ENCODE results near the gene ST7.

ST7 gene

DNA sequence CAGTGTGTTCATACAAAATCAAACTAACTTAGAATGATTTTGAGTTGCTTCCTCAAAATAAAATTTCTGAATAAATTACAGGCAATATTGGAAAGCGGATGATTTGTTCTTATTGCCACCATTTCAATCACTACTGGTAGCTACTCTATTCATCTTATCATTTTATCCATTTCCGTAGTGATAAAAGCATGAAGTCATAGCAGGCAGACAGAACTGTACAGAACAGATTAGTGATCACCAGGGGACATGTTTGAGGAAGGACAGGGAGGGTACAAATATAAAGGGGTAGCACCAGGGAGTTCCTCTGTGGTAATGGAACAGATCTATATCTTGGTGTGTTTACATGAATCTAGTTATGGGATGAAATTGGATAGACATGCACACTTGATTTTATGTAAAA lies 231.1 kb downstream of the ST7 start:
- TF ChIP-seq, protein P1, sequence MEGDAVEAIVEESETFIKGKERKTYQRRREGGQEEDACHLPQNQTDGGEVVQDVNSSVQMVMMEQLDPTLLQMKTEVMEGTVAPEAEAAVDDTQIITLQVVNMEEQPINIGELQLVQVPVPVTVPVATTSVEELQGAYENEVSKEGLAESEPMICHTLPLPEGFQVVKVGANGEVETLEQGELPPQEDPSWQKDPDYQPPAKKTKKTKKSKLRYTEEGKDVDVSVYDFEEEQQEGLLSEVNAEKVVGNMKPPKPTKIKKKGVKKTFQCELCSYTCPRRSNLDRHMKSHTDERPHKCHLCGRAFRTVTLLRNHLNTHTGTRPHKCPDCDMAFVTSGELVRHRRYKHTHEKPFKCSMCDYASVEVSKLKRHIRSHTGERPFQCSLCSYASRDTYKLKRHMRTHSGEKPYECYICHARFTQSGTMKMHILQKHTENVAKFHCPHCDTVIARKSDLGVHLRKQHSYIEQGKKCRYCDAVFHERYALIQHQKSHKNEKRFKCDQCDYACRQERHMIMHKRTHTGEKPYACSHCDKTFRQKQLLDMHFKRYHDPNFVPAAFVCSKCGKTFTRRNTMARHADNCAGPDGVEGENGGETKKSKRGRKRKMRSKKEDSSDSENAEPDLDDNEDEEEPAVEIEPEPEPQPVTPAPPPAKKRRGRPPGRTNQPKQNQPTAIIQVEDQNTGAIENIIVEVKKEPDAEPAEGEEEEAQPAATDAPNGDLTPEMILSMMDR (IDR thresholded peaks at IDR 0.05) = no peak
- H3K4me3 ChIP-seq = no peak overlapping the region
- DNase-seq (ENCODE audit: low spot score) = no peak
- H3K27ac ChIP-seq = no peak overlapping the region

DNA sequence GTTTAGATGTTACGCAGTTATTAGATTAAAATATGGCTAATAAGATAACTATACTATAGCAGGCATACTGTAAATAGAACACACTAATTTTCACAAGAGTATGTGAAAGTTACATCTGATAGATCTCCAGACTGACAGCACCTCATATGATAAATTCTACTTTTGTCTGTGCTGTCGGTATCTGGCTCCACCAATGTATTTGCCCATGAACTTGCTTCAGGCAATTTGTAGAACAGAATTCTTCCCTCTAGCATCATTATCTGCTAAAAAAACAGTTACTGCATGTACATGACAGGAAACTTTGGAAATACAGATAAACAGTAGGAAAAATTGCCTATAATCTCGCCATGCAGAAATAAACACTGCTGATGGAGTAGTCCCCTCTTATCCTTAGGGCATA lies 231.8 kb downstream of the ST7 start:
- Histone ChIP-seq H3K27ac (no peak overlapping the region), H3K4me3 (no peak overlapping the region)
- TF ChIP-seq, protein P1 (IDR thresholded peaks at IDR 0.05) = no peak
- no peak for DNase-seq (ENCODE audit: low spot score)

DNA sequence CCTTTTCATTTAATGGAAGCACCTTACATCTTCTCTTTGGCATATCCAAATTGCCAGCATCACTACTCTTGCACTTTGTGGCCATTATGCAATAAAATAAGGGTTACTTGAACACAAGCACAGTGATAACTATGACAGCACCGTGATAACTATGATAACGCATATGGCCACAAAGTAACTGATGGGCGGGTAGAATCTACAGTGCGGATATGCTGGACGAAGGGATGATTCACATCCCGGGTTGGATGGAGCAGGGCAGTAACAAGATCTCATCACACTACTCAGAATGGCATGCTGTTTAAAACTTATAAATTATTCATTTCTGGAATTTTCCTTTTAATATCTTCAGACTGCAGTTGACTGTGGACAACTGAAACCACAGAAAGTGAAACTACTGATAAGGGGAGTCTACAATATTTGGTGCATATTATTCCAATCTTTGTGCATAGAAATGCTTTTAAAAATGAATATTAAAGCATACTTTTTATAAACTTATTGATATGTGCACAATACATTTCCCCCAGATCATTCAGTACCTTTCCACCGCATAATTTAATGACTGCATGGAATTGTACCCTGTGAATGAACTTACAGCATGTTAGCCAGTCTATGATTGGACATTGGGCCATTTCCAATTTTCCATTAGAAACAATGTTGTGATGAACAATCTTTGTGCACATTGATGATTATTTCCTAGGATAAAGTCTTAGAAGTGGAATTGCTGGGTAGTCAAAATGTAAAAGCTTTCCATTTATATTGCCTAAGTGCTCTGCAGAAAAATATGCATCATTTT lies 233.1 kb downstream of the ST7 start:
- Histone ChIP-seq H3K4me3 (no peak overlapping the region), H3K27ac (no peak overlapping the region)
- no peak for DNase-seq (ENCODE audit: low spot score)
- TF ChIP-seq, protein P1 (IDR thresholded peaks at IDR 0.05) = no peak

DNA sequence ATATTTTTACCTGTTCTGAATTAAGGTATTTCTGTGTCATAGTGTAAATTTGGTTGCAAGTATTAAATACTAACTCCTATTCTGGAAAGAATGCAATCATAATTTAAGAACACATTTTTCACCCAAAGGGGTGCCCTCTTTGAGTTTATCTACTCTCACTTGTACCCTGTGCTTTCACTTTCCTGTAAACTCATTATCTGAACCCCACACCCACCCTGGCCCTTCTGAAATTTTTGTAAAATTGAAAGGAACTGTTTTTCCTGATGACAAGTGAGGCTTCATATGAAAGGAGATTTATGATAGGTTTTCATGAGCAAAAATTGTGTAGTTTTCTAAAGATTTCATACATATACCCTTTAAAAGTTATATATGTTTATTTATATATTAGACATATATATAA lies 235.1 kb downstream of the ST7 start:
- H3K27ac ChIP-seq = no peak overlapping the region
- no peak for DNase-seq (ENCODE audit: low spot score)
- TF ChIP-seq, protein P1 (IDR thresholded peaks at IDR 0.05) = no peak
- H3K4me3 ChIP-seq = no peak overlapping the region

DNA sequence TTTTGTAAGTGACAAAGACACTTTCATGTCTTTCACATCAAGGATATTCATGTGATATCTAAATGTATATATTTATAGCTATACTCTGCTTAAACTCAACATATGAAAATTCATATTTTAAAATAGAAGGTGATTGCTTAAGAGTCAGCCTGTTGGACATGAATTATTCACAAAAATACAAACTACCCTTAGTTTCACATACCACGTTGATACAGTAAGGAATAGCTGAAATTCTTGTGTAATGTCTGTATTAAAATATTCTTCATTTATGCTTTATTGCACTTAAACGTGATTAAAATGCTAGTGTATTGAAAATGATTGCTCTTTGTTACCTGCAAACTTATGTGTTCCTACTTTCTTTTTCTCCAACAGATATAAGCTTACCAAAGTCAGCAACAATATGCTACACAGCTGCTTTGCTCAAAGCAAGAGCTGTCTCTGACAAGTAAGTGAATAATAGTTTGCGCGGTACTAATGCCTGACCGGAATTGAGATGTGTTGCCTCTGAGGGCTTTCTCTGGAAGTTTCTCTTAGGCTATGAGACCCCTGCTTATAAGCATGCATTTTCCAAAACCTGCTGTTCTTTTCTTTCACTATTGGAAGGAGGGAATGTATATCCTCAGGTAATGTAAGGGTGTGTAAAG lies 235.8 kb downstream of the ST7 start:
- TF ChIP-seq, protein P1 (IDR thresholded peaks at IDR 0.05) = no peak
- no peak overlapping the region for H3K4me3 ChIP-seq
- no peak for DNase-seq (ENCODE audit: low spot score)
- no peak overlapping the region for H3K27ac ChIP-seq

DNA sequence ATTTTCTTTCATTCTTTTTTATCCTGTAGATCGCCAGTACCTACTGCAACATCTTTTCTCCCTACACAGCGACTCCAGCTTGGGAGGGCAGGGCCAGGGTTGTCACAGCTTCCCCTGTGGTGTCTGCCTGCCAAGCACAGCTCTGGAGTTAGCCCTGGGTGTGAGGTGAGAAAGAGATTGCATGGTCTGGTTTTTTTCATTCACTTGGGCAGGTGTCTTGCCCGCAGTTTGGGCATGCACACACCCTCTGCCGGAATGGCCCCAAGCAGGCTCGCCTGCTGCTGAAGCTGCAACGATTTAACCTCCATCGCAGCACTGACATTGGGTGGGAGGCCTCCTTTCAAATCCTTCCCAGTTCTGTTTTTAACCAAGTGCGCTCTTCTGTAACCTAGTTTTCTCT lies 236.8 kb downstream of the ST7 start:
- TF ChIP-seq, protein P1 (IDR thresholded peaks at IDR 0.05) = no peak
- DNase-seq (ENCODE audit: low spot score) = no peak
- no peak overlapping the region for H3K27ac ChIP-seq
- H3K4me3 ChIP-seq = no peak overlapping the region
